Measurements from ENCODE around the gene GRM2. TPM values are rescaled to one million over a fixed set of nuclear protein-coding genes. Genes with fewer than 3 reads are reported as not detected.
A peak's percentile ranks its signal among the peaks of the same experiment; 100 is the strongest.

The GRM2 gene
- total and polyA plus RNA-seq, 2 experiments from 2014 or later: 1.1 TPM; not detected in 1

- no peaks in the 10 kb centered on the region for H3K27me3 ChIP-seq (replicated peaks; ENCODE audit: insufficient read depth)
- no peak overlapping the region for H2AFZ ChIP-seq
- H4K20me1 ChIP-seq (ENCODE audit: insufficient read depth): no peaks in the 10 kb centered on the region
- DNase-seq: no peak
- no peak for TF ChIP-seq EZH2 (IDR thresholded peaks at IDR 0.05; ENCODE audit: insufficient read depth, poor library complexity, severe bottlenecking)
- TF ChIP-seq EZH2phosphoT487 (IDR thresholded peaks at IDR 0.05; ENCODE audit: insufficient read depth, low read depth): no peak
- H3K9me2 ChIP-seq (ENCODE audit: insufficient read depth): no peaks in the 10 kb centered on the region
- H3K4me1 ChIP-seq (ENCODE audit: insufficient read depth): peaks cover 27% of the 10 kb centered on the region
- no peak overlapping the region for H3K4me3 ChIP-seq
- in situ Hi-C loops (cut with MboI): no loop called here
- H3K36me3 ChIP-seq (ENCODE audit: low read depth): no peaks in the 10 kb centered on the region
- peaks cover 16% of the 10 kb centered on the region for H3F3A ChIP-seq (ENCODE audit: insufficient read depth)
- no peak overlapping the region for H3K9ac ChIP-seq
- peaks cover 58% of the 10 kb centered on the region for H3K79me2 ChIP-seq (ENCODE audit: insufficient read depth)
- no peaks in the 10 kb centered on the region for H3K9me3 ChIP-seq (ENCODE audit: low read depth)
- 100% methylated on average over 1 of the region's 1 CpG for WGBS, 2 experiments (ENCODE audit: low coverage in 1 of 2, low lambda C conversion rate in 2 of 2, missing lambda C conversion rate in 2 of 2)
- no peak overlapping the region for H3K27ac ChIP-seq
- no peak overlapping the region for H3K4me2 ChIP-seq (ENCODE audit: unreplicated experiment)
Measured at GRCh38 chr3:51678186-51678585, 28.7 kb upstream of the GRM2 start.

GRCh38 chr3:51678641-51679040, 28.2 kb upstream of the GRM2 start:
- DNase-seq: peak; percentile 20
- Histone ChIP-seq H3K79me2 (ENCODE audit: insufficient read depth) (peaks cover 58% of the 10 kb centered on the region), H3K9me3 (ENCODE audit: low read depth) (no peaks in the 10 kb centered on the region), H2AFZ (no peak overlapping the region), H3K9me2 (ENCODE audit: insufficient read depth) (no peaks in the 10 kb centered on the region), H3K36me3 (ENCODE audit: low read depth) (no peaks in the 10 kb centered on the region), H3F3A (ENCODE audit: insufficient read depth) (peaks cover 16% of the 10 kb centered on the region), H3K4me1 (ENCODE audit: insufficient read depth) (peaks cover 27% of the 10 kb centered on the region), H3K4me3 (no peak overlapping the region), H3K9ac (no peak overlapping the region), H3K4me2 (ENCODE audit: unreplicated experiment) (no peak overlapping the region), H3K27me3 (replicated peaks; ENCODE audit: insufficient read depth) (no peaks in the 10 kb centered on the region), H3K27ac (no peak overlapping the region), H4K20me1 (ENCODE audit: insufficient read depth) (no peaks in the 10 kb centered on the region)
- WGBS, 2 experiments (ENCODE audit: low coverage in 1 of 2, low lambda C conversion rate in 2 of 2, missing lambda C conversion rate in 2 of 2): 100% methylated on average over 2 of the region's 2 CpGs
- in situ Hi-C loops (cut with MboI): no loop called here
- TF ChIP-seq EZH2 (IDR thresholded peaks at IDR 0.05; ENCODE audit: insufficient read depth, poor library complexity, severe bottlenecking): no peak
- TF ChIP-seq EZH2phosphoT487 (IDR thresholded peaks at IDR 0.05; ENCODE audit: insufficient read depth, low read depth): no peak

- no peaks in the 10 kb centered on the region for H3K9me2 ChIP-seq (ENCODE audit: insufficient read depth)
- no peaks in the 10 kb centered on the region for H3K9me3 ChIP-seq (ENCODE audit: low read depth)
- H3K4me3 ChIP-seq: no peak overlapping the region
- no peaks in the 10 kb centered on the region for H3K27me3 ChIP-seq (replicated peaks; ENCODE audit: insufficient read depth)
- in situ Hi-C loops (cut with MboI): no loop called here
- no peaks in the 10 kb centered on the region for H3K36me3 ChIP-seq (ENCODE audit: low read depth)
- WGBS, 2 experiments (ENCODE audit: low coverage in 1 of 2, low lambda C conversion rate in 2 of 2, missing lambda C conversion rate in 2 of 2): 95 to 96% methylated on average over 4 of the region's 4 CpGs
- peaks cover 61% of the 10 kb centered on the region for H3K79me2 ChIP-seq (ENCODE audit: insufficient read depth)
- H3K4me2 ChIP-seq (ENCODE audit: unreplicated experiment): no peak overlapping the region
- no peak for TF ChIP-seq EZH2 (IDR thresholded peaks at IDR 0.05; ENCODE audit: insufficient read depth, poor library complexity, severe bottlenecking)
- TF ChIP-seq EZH2phosphoT487 (IDR thresholded peaks at IDR 0.05; ENCODE audit: insufficient read depth, low read depth): no peak
- no peak overlapping the region for H3K27ac ChIP-seq
- no peak overlapping the region for H3K9ac ChIP-seq
- H4K20me1 ChIP-seq (ENCODE audit: insufficient read depth): no peaks in the 10 kb centered on the region
- peaks cover 15% of the 10 kb centered on the region for H3F3A ChIP-seq (ENCODE audit: insufficient read depth)
- no peak overlapping the region for H2AFZ ChIP-seq
- peaks cover 27% of the 10 kb centered on the region for H3K4me1 ChIP-seq (ENCODE audit: insufficient read depth)
- no peak for DNase-seq
Measured at GRCh38 chr3:51679318-51679717, 27.6 kb upstream of the GRM2 start.

GRCh38 chr3:51679777-51680176, 27.1 kb upstream of the GRM2 start:
- in situ Hi-C loops (cut with MboI): no loop called here
- 64 to 65% methylated on average over 7 of the region's 7 CpGs for WGBS, 2 experiments (ENCODE audit: low coverage in 1 of 2, low lambda C conversion rate in 2 of 2, missing lambda C conversion rate in 2 of 2)

GRCh38 chr3:51680196-51680595, 26.7 kb upstream of the GRM2 start:
- no peak for TF ChIP-seq EZH2phosphoT487 (IDR thresholded peaks at IDR 0.05; ENCODE audit: insufficient read depth, low read depth)
- TF ChIP-seq EZH2 (IDR thresholded peaks at IDR 0.05; ENCODE audit: insufficient read depth, poor library complexity, severe bottlenecking): no peak
- Histone ChIP-seq H3K9me3 (ENCODE audit: low read depth) (no peaks in the 10 kb centered on the region), H3K27ac (no peak overlapping the region), H2AFZ (no peak overlapping the region), H3K4me2 (ENCODE audit: unreplicated experiment) (no peak overlapping the region), H3K79me2 (ENCODE audit: insufficient read depth) (peaks cover 61% of the 10 kb centered on the region), H3K4me1 (ENCODE audit: insufficient read depth) (peaks cover 19% of the 10 kb centered on the region), H3F3A (ENCODE audit: insufficient read depth) (peaks cover 6% of the 10 kb centered on the region), H3K36me3 (ENCODE audit: low read depth) (no peaks in the 10 kb centered on the region), H3K9me2 (ENCODE audit: insufficient read depth) (no peaks in the 10 kb centered on the region), H3K4me3 (no peak overlapping the region), H3K9ac (peak overlapping the region; percentile 21; the same call in 1 of the 2 replicates), H3K27me3 (replicated peaks; ENCODE audit: insufficient read depth) (no peaks in the 10 kb centered on the region), H4K20me1 (ENCODE audit: insufficient read depth) (no peaks in the 10 kb centered on the region)
- WGBS, 2 experiments (ENCODE audit: low coverage in 1 of 2, low lambda C conversion rate in 2 of 2, missing lambda C conversion rate in 2 of 2): 82 to 83% methylated on average over 6 of the region's 6 CpGs
- in situ Hi-C loops (cut with MboI): no loop called here
- DNase-seq: no peak

More at GRCh38 chr3:51679777-51680176, 27.1 kb upstream of the GRM2 start:
- Histone ChIP-seq H3K27me3 (replicated peaks; ENCODE audit: insufficient read depth) (no peaks in the 10 kb centered on the region), H3K36me3 (ENCODE audit: low read depth) (no peaks in the 10 kb centered on the region), H3K9me2 (ENCODE audit: insufficient read depth) (no peaks in the 10 kb centered on the region), H4K20me1 (ENCODE audit: insufficient read depth) (no peaks in the 10 kb centered on the region), H3K4me1 (ENCODE audit: insufficient read depth) (peaks cover 23% of the 10 kb centered on the region), H3F3A (ENCODE audit: insufficient read depth) (peaks cover 10% of the 10 kb centered on the region), H3K9ac (no peak overlapping the region), H3K9me3 (ENCODE audit: low read depth) (no peaks in the 10 kb centered on the region), H2AFZ (no peak overlapping the region), H3K79me2 (ENCODE audit: insufficient read depth) (peaks cover 61% of the 10 kb centered on the region), H3K27ac (no peak overlapping the region), H3K4me2 (ENCODE audit: unreplicated experiment) (no peak overlapping the region), H3K4me3 (no peak overlapping the region)
- no peak for DNase-seq
- TF ChIP-seq EZH2phosphoT487 (IDR thresholded peaks at IDR 0.05; ENCODE audit: insufficient read depth, low read depth) (no peak), EZH2 (IDR thresholded peaks at IDR 0.05; ENCODE audit: insufficient read depth, poor library complexity, severe bottlenecking) (no peak)

Data from GM23248 (cell line).